Stomach (tissue), 9 donors: Measurements from ENCODE around the gene NUP153. TPM values are rescaled to one million over a fixed set of nuclear protein-coding genes. Genes with fewer than 3 reads are reported as not detected.

ENCODE experiments used
- DNase-seq, 2 donors: peaks; one replicate each; pipeline versions ENCODE4 v3.0.0 to v3.0.0-alpha.2; 2013 to 2019
- H3K27ac ChIP-seq, 5 donors: fragments of 200-600 bp in 4 of 5; sonication (generic) in 4 of 5; one replicate each; pipeline ENCODE4 v1.5.1; 2013 to 2019; ENCODE audit warnings: mild to moderate bottlenecking in 1 of 5, moderate library complexity in 1 of 5
- H3K27me3 ChIP-seq, 3 donors: fragments of 200-600 bp; sonication (generic); one replicate each; pipeline ENCODE4 v1.5.1; 2017 to 2019; ENCODE audit warnings: mixed run types in 1 of 3
- H3K36me3 ChIP-seq, 4 donors: fragments of 200-600 bp; sonication (generic); 1 replicate in 3 of 4; 2 replicates in 1 of 4; pipeline ENCODE4 v1.5.1; 2016 to 2019
- H3K4me1 ChIP-seq, 4 donors: fragments of 200-600 bp; sonication (generic); one replicate each; pipeline ENCODE4 v1.5.1; 2016 to 2019
- H3K4me3 ChIP-seq, 4 donors: fragments of 200-600 bp; sonication (generic) in 3 of 4; one replicate each; pipeline ENCODE4 v1.5.1; 2016 to 2019; ENCODE audit warnings: mild to moderate bottlenecking in 1 of 4
- H3K9me3 ChIP-seq, 4 donors: fragments of 200-600 bp; sonication (generic); one replicate each; pipeline ENCODE4 v1.5.1; 2016 to 2019
- EP300 ChIP-seq: sonication (generic); formaldehyde crosslinking; IDR thresholded peaks from one replicate; pipeline ENCODE4 v1.6.1; 2017; ENCODE audit warnings: antibody characterized with exemption
- POLR2A ChIP-seq, 4 donors: fragments of 450-650 bp; IDR thresholded peaks; one replicate each; pipeline ENCODE4 v1.6.1; 2016; ENCODE audit warnings: antibody characterized with exemption in 4 of 4, control low read depth in 2 of 4, mild to moderate bottlenecking in 1 of 4, moderate library complexity in 1 of 4
- POLR2AphosphoS5 ChIP-seq, 3 donors: sonication (generic); formaldehyde crosslinking; IDR thresholded peaks; one replicate each; pipeline ENCODE4 v1.6.1; 2016; ENCODE audit warnings: antibody characterized with exemption in 3 of 3
- WGBS, 5 donors: extraction: QIAGEN DNeasy Blood & Tissue Kit in 3 of 5; methylation state at CpG; one replicate each; pipeline versions ENCODE4 v1.1.5 to v1.1.7; 2013 to 2018; 5-methylcytosine and 5-hydroxymethylcytosine counted together
- intact Hi-C: fragments of 100-400 bp; cut with DNase I; formaldehyde crosslinking; loops from one replicate; pipeline ENCODE4 v1.15.1; 2023; ENCODE audit warnings: low total_unique reads
- polyA plus RNA-seq, 3 donors: library from polyadenylated mRNA; stranded (reverse); fragments of 200-250 nt; gene quantifications; one replicate each; pipeline ENCODE4 v1.2.3, GENCODE V29; 2013
- total RNA-seq, 5 donors: library from RNA; depleted of rRNA; stranded (reverse); fragments of >200 nt; gene quantifications; one replicate each; pipeline versions ENCODE4 v1.1.0 to v1.2.3, GENCODE V29; 2014 to 2016
- TF ChIP-seq, protein P1 (sequence below), 7 experiments: fragments of 450-650 bp in 4 of 7; fragments of 200-600 bp in 3 of 7; sonication (generic) in 3 of 7; IDR thresholded peaks; one replicate each; pipeline ENCODE4 v1.5.1; 2016 to 2019; ENCODE audit warnings: antibody characterized with exemption in 7 of 7, control low read depth in 2 of 7, mild to moderate bottlenecking in 1 of 7
- donor health status: healthy with polysubstance abuse.
- donor health status: Bipolar disorder and iron deficiency.
- donor health status: healthy.

NUP153 gene
- total and polyA plus RNA-seq, 8 donors = 5.2 to 50.5 (median 18.2) TPM

- intact Hi-C loops = no loop called here
- H3K27me3 ChIP-seq = no peaks in the 10 kb centered on the region
- H3K9me3 ChIP-seq = no peaks in the 10 kb centered on the region
- peaks cover 18 to 86% (median 75%) of the 10 kb centered on the region in 4 donors for H3K36me3 ChIP-seq
- no peak overlapping the region for H3K27ac ChIP-seq
- peaks cover 0 to 7% (median 0%) of the 10 kb centered on the region in 4 donors for H3K4me1 ChIP-seq
- TF ChIP-seq POLR2A (IDR thresholded peaks at IDR 0.05) (no peak), POLR2AphosphoS5 (IDR thresholded peaks at IDR 0.05) (no peak), EP300 (no peak)
- TF ChIP-seq, protein P1, sequence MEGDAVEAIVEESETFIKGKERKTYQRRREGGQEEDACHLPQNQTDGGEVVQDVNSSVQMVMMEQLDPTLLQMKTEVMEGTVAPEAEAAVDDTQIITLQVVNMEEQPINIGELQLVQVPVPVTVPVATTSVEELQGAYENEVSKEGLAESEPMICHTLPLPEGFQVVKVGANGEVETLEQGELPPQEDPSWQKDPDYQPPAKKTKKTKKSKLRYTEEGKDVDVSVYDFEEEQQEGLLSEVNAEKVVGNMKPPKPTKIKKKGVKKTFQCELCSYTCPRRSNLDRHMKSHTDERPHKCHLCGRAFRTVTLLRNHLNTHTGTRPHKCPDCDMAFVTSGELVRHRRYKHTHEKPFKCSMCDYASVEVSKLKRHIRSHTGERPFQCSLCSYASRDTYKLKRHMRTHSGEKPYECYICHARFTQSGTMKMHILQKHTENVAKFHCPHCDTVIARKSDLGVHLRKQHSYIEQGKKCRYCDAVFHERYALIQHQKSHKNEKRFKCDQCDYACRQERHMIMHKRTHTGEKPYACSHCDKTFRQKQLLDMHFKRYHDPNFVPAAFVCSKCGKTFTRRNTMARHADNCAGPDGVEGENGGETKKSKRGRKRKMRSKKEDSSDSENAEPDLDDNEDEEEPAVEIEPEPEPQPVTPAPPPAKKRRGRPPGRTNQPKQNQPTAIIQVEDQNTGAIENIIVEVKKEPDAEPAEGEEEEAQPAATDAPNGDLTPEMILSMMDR (IDR thresholded peaks at IDR 0.05) = no peak
- no peak overlapping the region for H3K4me3 ChIP-seq
- whole genome bisulfite sequencing, 5 donors = 66 to 83% (median 76%) methylated on average over 2 of the region's 2 CpGs
- no peak for DNase-seq
Observed at GRCh38 chr6:17638212-17638715, 68.5 kb downstream of the NUP153 start.

DNA sequence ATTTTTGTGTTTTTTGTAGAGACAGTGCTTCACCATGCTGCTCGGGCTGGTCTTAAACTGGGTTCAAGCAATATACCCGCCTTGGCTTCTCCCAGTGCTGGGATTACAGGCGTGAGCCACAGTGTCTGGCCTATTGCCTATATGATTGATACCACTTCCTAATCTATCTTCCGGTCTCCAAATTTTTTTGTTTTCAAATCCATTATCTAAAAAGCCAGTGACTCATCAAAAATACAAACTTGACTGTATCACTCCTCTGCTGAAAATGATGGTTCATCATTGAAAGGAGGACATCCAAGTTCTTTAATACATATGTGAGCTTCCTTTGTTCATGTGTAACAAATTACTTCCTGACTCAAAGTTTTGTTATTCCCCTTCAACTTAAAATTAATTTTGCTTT is 71.2 kb downstream of the NUP153 start:
- intact Hi-C loops = no loop called here
- H3K36me3 ChIP-seq = peaks cover 18 to 81% (median 72%) of the 10 kb centered on the region in 4 donors
- no peak overlapping the region for H3K27ac ChIP-seq
- no peaks in the 10 kb centered on the region for H3K27me3 ChIP-seq
- no peak overlapping the region for H3K4me3 ChIP-seq
- peaks cover 0 to 20% (median 3%) of the 10 kb centered on the region in 4 donors for H3K4me1 ChIP-seq
- TF ChIP-seq POLR2A (IDR thresholded peaks at IDR 0.05) (no peak), POLR2AphosphoS5 (IDR thresholded peaks at IDR 0.05) (no peak), EP300 (no peak)
- TF ChIP-seq, protein P1 (IDR thresholded peaks at IDR 0.05) = no peak
- no peak for DNase-seq
- 95 to 96% (median 96%) methylated on average over 4 of the region's 4 CpGs for WGBS, 5 donors
- no peaks in the 10 kb centered on the region for H3K9me3 ChIP-seq

- DNase-seq = no peak
- Histone ChIP-seq H3K36me3 (peaks cover 19 to 83% (median 73%) of the 10 kb centered on the region in 4 donors), H3K4me1 (peaks cover 0 to 35% (median 12%) of the 10 kb centered on the region in 4 donors), H3K4me3 (no peak overlapping the region), H3K27me3 (no peaks in the 10 kb centered on the region), H3K9me3 (no peaks in the 10 kb centered on the region), H3K27ac (no peak overlapping the region)
- TF ChIP-seq POLR2A (IDR thresholded peaks at IDR 0.05) (no peak), EP300 (no peak), POLR2AphosphoS5 (IDR thresholded peaks at IDR 0.05) (no peak)
- TF ChIP-seq, protein P1 (IDR thresholded peaks at IDR 0.05) = no peak
- WGBS, 5 donors = 73 to 85% (median 79%) methylated on average over 2 of the region's 2 CpGs
- intact Hi-C loops = no loop called here
Observed at GRCh38 chr6:17633465-17634188, 73.1 kb downstream of the NUP153 start.

GRCh38 chr6:17632934-17633333 is 73.8 kb downstream of the NUP153 start:
- TF ChIP-seq EP300 = no peak
- TF ChIP-seq, protein P1 (IDR thresholded peaks at IDR 0.05) = no peak
- TF ChIP-seq POLR2AphosphoS5 (IDR thresholded peaks at IDR 0.05) = no peak
- TF ChIP-seq POLR2A (IDR thresholded peaks at IDR 0.05) = no peak
- H3K36me3 ChIP-seq = peaks cover 14 to 83% (median 73%) of the 10 kb centered on the region in 4 donors
- intact Hi-C loops = no loop called here
- no peak overlapping the region for H3K27ac ChIP-seq
- H3K4me3 ChIP-seq = no peak overlapping the region
- H3K27me3 ChIP-seq = no peaks in the 10 kb centered on the region
- DNase-seq = no peak
- peaks cover 0 to 35% (median 12%) of the 10 kb centered on the region in 4 donors for H3K4me1 ChIP-seq
- 73 to 84% (median 81%) methylated on average over 1 of the region's 1 CpG for whole genome bisulfite sequencing, 5 donors
- H3K9me3 ChIP-seq = no peaks in the 10 kb centered on the region
